Panc1 (cell line): Measurements from ENCODE around the gene LRRC70.

Experiments
- TCF7L2 ChIP-seq: IDR thresholded peaks from 2 replicates; pipeline ENCODE4 v1.6.1; 2011; ENCODE audit warnings: mild to moderate bottlenecking, low read depth, low read length, inconsistent platforms
- TF ChIP-seq, protein P1 (sequence below): fragments of 450-650 bp; IDR thresholded peaks from 2 replicates; pipeline ENCODE4 v1.5.1; 2017; ENCODE audit warnings: mild to moderate bottlenecking

DNA sequence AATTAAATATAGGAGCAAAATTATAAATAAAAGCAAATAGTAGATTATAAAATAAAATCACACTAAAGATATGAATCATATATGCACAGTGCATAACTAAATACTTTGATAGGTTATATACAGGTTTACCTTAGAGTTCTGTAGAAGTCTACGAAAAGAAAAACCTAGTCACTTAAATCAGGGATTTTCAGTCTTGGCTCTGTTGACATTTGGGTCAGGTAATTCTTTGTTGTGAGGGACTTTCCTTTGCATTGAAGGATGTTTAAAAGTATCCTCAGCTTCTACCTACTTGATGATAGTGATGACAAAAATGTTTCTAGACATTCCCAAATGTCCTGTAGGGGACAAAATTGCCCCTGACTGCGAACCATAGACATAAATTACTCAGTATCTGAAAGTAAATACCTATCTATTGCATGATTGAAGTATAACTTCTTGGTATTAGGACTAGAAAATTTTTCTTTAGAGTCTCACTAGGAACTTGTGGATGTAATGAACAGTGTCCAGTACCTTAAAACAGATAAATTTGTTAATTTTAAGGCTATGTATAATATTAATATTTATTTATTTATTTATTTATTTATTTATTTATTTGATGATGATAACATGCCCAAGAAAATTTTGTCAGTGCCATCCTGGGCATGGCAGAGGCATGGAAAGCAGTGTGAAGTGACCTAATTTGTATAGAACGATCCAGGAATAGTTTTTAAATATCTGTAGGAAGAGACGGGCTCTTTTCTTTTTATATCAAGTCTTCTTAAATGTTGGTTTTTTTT, 44.0 kb upstream of the LRRC70 start:
- TF ChIP-seq, protein P1, sequence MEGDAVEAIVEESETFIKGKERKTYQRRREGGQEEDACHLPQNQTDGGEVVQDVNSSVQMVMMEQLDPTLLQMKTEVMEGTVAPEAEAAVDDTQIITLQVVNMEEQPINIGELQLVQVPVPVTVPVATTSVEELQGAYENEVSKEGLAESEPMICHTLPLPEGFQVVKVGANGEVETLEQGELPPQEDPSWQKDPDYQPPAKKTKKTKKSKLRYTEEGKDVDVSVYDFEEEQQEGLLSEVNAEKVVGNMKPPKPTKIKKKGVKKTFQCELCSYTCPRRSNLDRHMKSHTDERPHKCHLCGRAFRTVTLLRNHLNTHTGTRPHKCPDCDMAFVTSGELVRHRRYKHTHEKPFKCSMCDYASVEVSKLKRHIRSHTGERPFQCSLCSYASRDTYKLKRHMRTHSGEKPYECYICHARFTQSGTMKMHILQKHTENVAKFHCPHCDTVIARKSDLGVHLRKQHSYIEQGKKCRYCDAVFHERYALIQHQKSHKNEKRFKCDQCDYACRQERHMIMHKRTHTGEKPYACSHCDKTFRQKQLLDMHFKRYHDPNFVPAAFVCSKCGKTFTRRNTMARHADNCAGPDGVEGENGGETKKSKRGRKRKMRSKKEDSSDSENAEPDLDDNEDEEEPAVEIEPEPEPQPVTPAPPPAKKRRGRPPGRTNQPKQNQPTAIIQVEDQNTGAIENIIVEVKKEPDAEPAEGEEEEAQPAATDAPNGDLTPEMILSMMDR = no peak
- TF ChIP-seq TCF7L2 = no peak
